Spinal cord (tissue), 10 donors: ENCODE measurements around the gene PPIP5K1. TPM values are rescaled to one million over a fixed set of nuclear protein-coding genes. Genes with fewer than 3 reads are reported as not detected.

Source experiments
- DNase-seq, 6 donors: peaks; one replicate each; pipeline versions ENCODE4 v3.0.0 to v3.0.0-alpha.2; 2013 to 2015; ENCODE audit warnings: low spot score in 6 of 6, low read depth in 4 of 6
- H3K27ac ChIP-seq: one replicate; pipeline ENCODE4 v1.5.1; 2013; ENCODE audit warnings: low read depth, low read length, control low read depth
- H3K27me3 ChIP-seq: one replicate; pipeline ENCODE4 v1.6.1; 2013; ENCODE audit warnings: low read length; ENCODE audit not compliant: control insufficient read depth, insufficient read depth
- H3K36me3 ChIP-seq: one replicate; pipeline ENCODE4 v1.6.1; 2013; ENCODE audit warnings: low read length; ENCODE audit not compliant: control insufficient read depth, insufficient read depth
- H3K4me1 ChIP-seq: one replicate; pipeline ENCODE4 v1.6.1; 2013; ENCODE audit warnings: low read length; ENCODE audit not compliant: control insufficient read depth, insufficient read depth
- H3K4me3 ChIP-seq: one replicate; pipeline ENCODE4 v1.5.1; 2013; ENCODE audit warnings: low read depth, low read length, control low read depth
- H3K9me3 ChIP-seq: one replicate; pipeline ENCODE4 v1.6.1; 2013; ENCODE audit warnings: low read length; ENCODE audit not compliant: control insufficient read depth, insufficient read depth
- WGBS: methylation state at CpG from one replicate; pipeline ENCODE4 v1.1.5; 2013; ENCODE audit warnings: missing lambda C conversion rate; ENCODE audit not compliant: insufficient coverage; 5-methylcytosine and 5-hydroxymethylcytosine counted together
- polyA plus RNA-seq, 2 donors: library from polyadenylated mRNA; unstranded; fragments of 120-200 nt; gene quantifications; one replicate each; pipeline ENCODE4 v1.2.1, GENCODE V29; 2013; ENCODE audit not compliant: insufficient read length in 2 of 2
- total RNA-seq, 2 donors: library from RNA; depleted of rRNA in 1 of 2; stranded (reverse); fragments of 120-200 nt in 1 of 2; fragments of >200 nt in 1 of 2; gene quantifications; one replicate each; pipeline versions ENCODE4 v1.2.3 to v1.2.4, GENCODE V29; 2013 to 2014
- donor health status: healthy.

The PPIP5K1 gene
- total and polyA plus RNA-seq, 4 donors = 25.7 to 43.3 (median 30.8) TPM

GRCh38 chr15:43522247-43522646 lies 67.8 kb downstream of the PPIP5K1 start:
- 88% methylated on average over 9 of the region's 9 CpGs for WGBS
- H3K4me1 ChIP-seq = peaks cover 28% of the 10 kb centered on the region
- no peaks in the 10 kb centered on the region for H3K9me3 ChIP-seq
- H3K27ac ChIP-seq = no peak overlapping the region
- H3K27me3 ChIP-seq = no peaks in the 10 kb centered on the region
- H3K36me3 ChIP-seq = peaks cover 71% of the 10 kb centered on the region
- no peak for DNase-seq
- H3K4me3 ChIP-seq = no peak overlapping the region

- Histone ChIP-seq H3K27me3 (no peaks in the 10 kb centered on the region), H3K27ac (no peak overlapping the region), H3K4me3 (no peak overlapping the region), H3K9me3 (no peaks in the 10 kb centered on the region), H3K36me3 (peaks cover 62% of the 10 kb centered on the region), H3K4me1 (peaks cover 35% of the 10 kb centered on the region)
- 98% methylated on average over 11 of the region's 11 CpGs for WGBS
- DNase-seq = no peak
Observed at GRCh38 chr15:43521419-43521818, 68.6 kb downstream of the PPIP5K1 start.

- no peak overlapping the region for H3K4me3 ChIP-seq
- H3K27ac ChIP-seq = no peak overlapping the region
- no peaks in the 10 kb centered on the region for H3K9me3 ChIP-seq
- H3K36me3 ChIP-seq = peaks cover 52% of the 10 kb centered on the region
- no peak for DNase-seq
- no peaks in the 10 kb centered on the region for H3K27me3 ChIP-seq
- peaks cover 44% of the 10 kb centered on the region for H3K4me1 ChIP-seq
- no CpG with 5 or more reads among the region's 2 CpGs for WGBS
Observed at GRCh38 chr15:43520138-43520537, 69.9 kb downstream of the PPIP5K1 start.

GRCh38 chr15:43519196-43519595 lies 70.8 kb downstream of the PPIP5K1 start:
- peak overlapping the region; percentile 94 for H3K27ac ChIP-seq

GRCh38 chr15:43518197-43518761 lies 71.7 kb downstream of the PPIP5K1 start:
- peaks cover 34% of the 10 kb centered on the region for H3K36me3 ChIP-seq
- no peaks in the 10 kb centered on the region for H3K9me3 ChIP-seq
- WGBS = 0% methylated on average over 6 of the region's 18 CpGs
- peak in 4 of 6 donors; percentile 61 to 95 (median 86) for DNase-seq
- H3K27ac ChIP-seq = peak overlapping the region; percentile 94
- peak overlapping the region; percentile 81 for H3K4me3 ChIP-seq
- no peaks in the 10 kb centered on the region for H3K27me3 ChIP-seq
- peaks cover 54% of the 10 kb centered on the region for H3K4me1 ChIP-seq

More at GRCh38 chr15:43519196-43519595, 70.8 kb downstream of the PPIP5K1 start:
- WGBS = no CpG with 5 or more reads among the region's 2 CpGs
- DNase-seq = peak in 2 of 6 donors; percentile 28 to 52
- Histone ChIP-seq H3K27me3 (no peaks in the 10 kb centered on the region), H3K36me3 (peaks cover 43% of the 10 kb centered on the region), H3K9me3 (no peaks in the 10 kb centered on the region), H3K4me3 (peak overlapping the region; percentile 81), H3K4me1 (peaks cover 51% of the 10 kb centered on the region)

GRCh38 chr15:43517354-43518196 lies 72.4 kb downstream of the PPIP5K1 start, which contains the start of gene MAP1A:
Gene MAP1A, plus strand, starts transcription at chr15:43517608. Its CDS starts 3,866 bp downstream, at chr15:43521474.
- H3K4me3 ChIP-seq = peak within 1 kb of the TSS; percentile 81
- peak within 1 kb of the TSS; percentile 94 for H3K27ac ChIP-seq
- H3K4me1 ChIP-seq = peaks cover 58% of the 10 kb centered on the region
- H3K9me3 ChIP-seq = no peaks in the 10 kb centered on the region
- peaks cover 27% of the 10 kb centered on the region for H3K36me3 ChIP-seq
- peak in 3 of 6 donors; percentile 65 to 95 (median 93) for DNase-seq
- 0% methylated on average over 3 of the region's 15 CpGs for WGBS
- H3K27me3 ChIP-seq = no peaks in the 10 kb centered on the region

GRCh38 chr15:43516801-43517353 lies 73.1 kb downstream of the PPIP5K1 start:
- H3K27me3 ChIP-seq = no peaks in the 10 kb centered on the region
- H3K4me3 ChIP-seq = peak overlapping the region; percentile 81
- H3K36me3 ChIP-seq = peaks cover 20% of the 10 kb centered on the region
- DNase-seq = peak in 2 of 6 donors; percentile 46 to 49
- WGBS = 13% methylated on average over 1 of the region's 4 CpGs
- H3K9me3 ChIP-seq = no peaks in the 10 kb centered on the region
- peak overlapping the region; percentile 94 for H3K27ac ChIP-seq
- peaks cover 58% of the 10 kb centered on the region for H3K4me1 ChIP-seq

- Histone ChIP-seq H3K9me3 (no peaks in the 10 kb centered on the region), H3K4me3 (peak overlapping the region; percentile 14), H3K27ac (peak overlapping the region; percentile 94), H3K36me3 (peaks cover 13% of the 10 kb centered on the region), H3K4me1 (peaks cover 63% of the 10 kb centered on the region), H3K27me3 (no peaks in the 10 kb centered on the region)
- no peak for DNase-seq
- 18% methylated on average over 4 of the region's 5 CpGs for WGBS
Observed at GRCh38 chr15:43516185-43516584, 73.8 kb downstream of the PPIP5K1 start.

GRCh38 chr15:43515741-43516140 lies 74.3 kb downstream of the PPIP5K1 start:
- H3K9me3 ChIP-seq = no peaks in the 10 kb centered on the region
- WGBS = no CpG with 5 or more reads among the region's 2 CpGs
- peaks cover 8% of the 10 kb centered on the region for H3K36me3 ChIP-seq
- H3K4me1 ChIP-seq = peaks cover 66% of the 10 kb centered on the region
- peak overlapping the region; percentile 94 for H3K27ac ChIP-seq
- no peak overlapping the region for H3K4me3 ChIP-seq
- no peak for DNase-seq
- no peaks in the 10 kb centered on the region for H3K27me3 ChIP-seq
